ENCODE data around the gene PALB2. TPM values are rescaled to one million over a fixed set of nuclear protein-coding genes. Genes with fewer than 3 reads are reported as not detected.

Gene PALB2
- total RNA-seq, 1 donor from 2014 or later = 14.9 TPM

DNA sequence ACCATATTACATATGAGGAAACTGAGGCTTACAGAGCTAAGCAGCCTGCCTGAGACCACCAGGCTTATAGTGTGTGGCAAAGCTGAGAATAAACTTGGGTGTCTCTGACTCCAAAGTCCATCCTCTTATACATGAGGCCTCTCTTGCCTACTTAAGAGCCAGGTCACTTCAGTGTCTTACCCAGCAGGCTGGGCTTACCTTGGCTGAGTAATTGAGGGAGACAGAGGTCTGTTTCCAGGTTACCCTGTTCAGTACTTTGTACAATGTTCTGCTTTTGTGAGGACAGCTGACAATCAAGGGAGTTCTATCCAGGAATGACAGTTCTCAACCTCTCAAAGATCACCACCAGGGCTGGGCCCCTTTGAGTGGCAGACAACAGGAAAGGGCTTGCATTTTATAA is 59.3 kb downstream of the PALB2 start:
- no peak overlapping the region for H3K27ac Mint-ChIP-seq (ENCODE audit: unreplicated experiment)
- TF ChIP-seq, protein P1, sequence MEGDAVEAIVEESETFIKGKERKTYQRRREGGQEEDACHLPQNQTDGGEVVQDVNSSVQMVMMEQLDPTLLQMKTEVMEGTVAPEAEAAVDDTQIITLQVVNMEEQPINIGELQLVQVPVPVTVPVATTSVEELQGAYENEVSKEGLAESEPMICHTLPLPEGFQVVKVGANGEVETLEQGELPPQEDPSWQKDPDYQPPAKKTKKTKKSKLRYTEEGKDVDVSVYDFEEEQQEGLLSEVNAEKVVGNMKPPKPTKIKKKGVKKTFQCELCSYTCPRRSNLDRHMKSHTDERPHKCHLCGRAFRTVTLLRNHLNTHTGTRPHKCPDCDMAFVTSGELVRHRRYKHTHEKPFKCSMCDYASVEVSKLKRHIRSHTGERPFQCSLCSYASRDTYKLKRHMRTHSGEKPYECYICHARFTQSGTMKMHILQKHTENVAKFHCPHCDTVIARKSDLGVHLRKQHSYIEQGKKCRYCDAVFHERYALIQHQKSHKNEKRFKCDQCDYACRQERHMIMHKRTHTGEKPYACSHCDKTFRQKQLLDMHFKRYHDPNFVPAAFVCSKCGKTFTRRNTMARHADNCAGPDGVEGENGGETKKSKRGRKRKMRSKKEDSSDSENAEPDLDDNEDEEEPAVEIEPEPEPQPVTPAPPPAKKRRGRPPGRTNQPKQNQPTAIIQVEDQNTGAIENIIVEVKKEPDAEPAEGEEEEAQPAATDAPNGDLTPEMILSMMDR (IDR thresholded peaks at IDR 0.05) = no peak
- DNase-seq (ENCODE audit: extremely low spot score, unreplicated experiment) = no peak
- peaks cover 23% of the 10 kb centered on the region for H3K36me3 Mint-ChIP-seq (ENCODE audit: unreplicated experiment)
- H3K4me1 Mint-ChIP-seq (ENCODE audit: unreplicated experiment) = no peaks in the 10 kb centered on the region
- H3K9me3 Mint-ChIP-seq (ENCODE audit: unreplicated experiment) = no peaks in the 10 kb centered on the region
- H3K4me3 Mint-ChIP-seq (ENCODE audit: unreplicated experiment) = no peak overlapping the region
- H3K27me3 Mint-ChIP-seq (ENCODE audit: unreplicated experiment) = no peaks in the 10 kb centered on the region

- TF ChIP-seq, protein P1 (IDR thresholded peaks at IDR 0.05) = no peak
- no peak for DNase-seq (ENCODE audit: extremely low spot score, unreplicated experiment)
- Mint-ChIP-seq H3K4me3 (ENCODE audit: unreplicated experiment) (no peak overlapping the region), H3K27me3 (ENCODE audit: unreplicated experiment) (no peaks in the 10 kb centered on the region), H3K9me3 (ENCODE audit: unreplicated experiment) (no peaks in the 10 kb centered on the region), H3K4me1 (ENCODE audit: unreplicated experiment) (no peaks in the 10 kb centered on the region), H3K27ac (ENCODE audit: unreplicated experiment) (no peak overlapping the region), H3K36me3 (ENCODE audit: unreplicated experiment) (peaks cover 20% of the 10 kb centered on the region)
These were observed 60.7 kb downstream of the PALB2 start for GRCh38 chr16:23580391-23580790.

DNA sequence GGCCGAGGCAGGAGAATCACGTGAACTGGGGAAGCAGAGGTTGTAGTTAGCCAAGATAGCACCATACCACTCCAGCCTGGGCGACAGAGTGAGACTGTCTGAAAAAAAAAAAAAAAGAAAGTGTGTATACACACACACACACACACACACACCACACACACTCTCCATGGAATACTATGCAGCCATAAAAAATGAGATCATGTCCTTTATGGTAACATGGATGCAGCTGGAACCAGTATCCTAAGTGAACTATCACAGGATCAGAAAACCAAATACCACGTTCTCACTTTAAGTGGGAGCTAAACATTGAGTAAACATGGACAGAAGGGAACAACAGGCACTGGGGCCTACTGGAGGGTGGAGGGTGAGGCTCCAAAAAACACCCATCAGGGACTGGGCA is 61.7 kb downstream of the PALB2 start:
- DNase-seq (ENCODE audit: extremely low spot score, unreplicated experiment) = no peak
- Mint-ChIP-seq H3K36me3 (ENCODE audit: unreplicated experiment) (peaks cover 18% of the 10 kb centered on the region), H3K9me3 (ENCODE audit: unreplicated experiment) (no peaks in the 10 kb centered on the region), H3K4me3 (ENCODE audit: unreplicated experiment) (no peak overlapping the region), H3K4me1 (ENCODE audit: unreplicated experiment) (no peaks in the 10 kb centered on the region), H3K27ac (ENCODE audit: unreplicated experiment) (no peak overlapping the region), H3K27me3 (ENCODE audit: unreplicated experiment) (no peaks in the 10 kb centered on the region)
- TF ChIP-seq, protein P1 (IDR thresholded peaks at IDR 0.05) = no peak

- TF ChIP-seq, protein P1 (IDR thresholded peaks at IDR 0.05) = no peak
- Mint-ChIP-seq H3K9me3 (ENCODE audit: unreplicated experiment) (no peaks in the 10 kb centered on the region), H3K27me3 (ENCODE audit: unreplicated experiment) (no peaks in the 10 kb centered on the region), H3K36me3 (ENCODE audit: unreplicated experiment) (peaks cover 23% of the 10 kb centered on the region), H3K27ac (ENCODE audit: unreplicated experiment) (no peak overlapping the region), H3K4me1 (ENCODE audit: unreplicated experiment) (no peaks in the 10 kb centered on the region), H3K4me3 (ENCODE audit: unreplicated experiment) (no peak overlapping the region)
- no peak for DNase-seq (ENCODE audit: extremely low spot score, unreplicated experiment)
These were observed 62.8 kb downstream of the PALB2 start for GRCh38 chr16:23578101-23578830.

DNA sequence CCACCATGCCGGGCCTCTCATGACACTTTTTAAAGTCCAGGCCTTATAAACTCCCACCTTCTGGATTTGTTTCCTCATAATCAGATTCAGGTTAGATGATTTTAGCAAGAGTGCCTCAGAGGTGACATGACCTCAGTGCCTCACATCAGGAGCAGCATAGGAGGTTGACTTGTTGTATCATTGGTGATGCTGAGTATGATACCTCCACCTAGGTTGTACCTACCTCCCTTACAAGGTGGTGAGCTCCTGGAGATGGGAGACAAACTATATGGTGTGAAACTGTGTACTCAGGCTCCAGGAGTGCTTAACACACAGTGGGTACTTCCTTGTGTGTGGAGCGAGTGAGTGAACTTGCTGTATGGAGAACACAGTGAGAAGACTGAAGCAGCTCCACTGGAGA is 63.6 kb downstream of the PALB2 start:
- TF ChIP-seq, protein P1 (IDR thresholded peaks at IDR 0.05) = no peak
- H3K27ac Mint-ChIP-seq (ENCODE audit: unreplicated experiment) = no peak overlapping the region
- H3K4me3 Mint-ChIP-seq (ENCODE audit: unreplicated experiment) = no peak overlapping the region
- DNase-seq (ENCODE audit: extremely low spot score, unreplicated experiment) = no peak
- no peaks in the 10 kb centered on the region for H3K9me3 Mint-ChIP-seq (ENCODE audit: unreplicated experiment)
- peaks cover 23% of the 10 kb centered on the region for H3K36me3 Mint-ChIP-seq (ENCODE audit: unreplicated experiment)
- H3K4me1 Mint-ChIP-seq (ENCODE audit: unreplicated experiment) = no peaks in the 10 kb centered on the region
- H3K27me3 Mint-ChIP-seq (ENCODE audit: unreplicated experiment) = no peaks in the 10 kb centered on the region

All from osteocyte (in vitro differentiated cells).